IPS-20b (cell line): ENCODE measurements around the gene PSAP.

Experiments
- H3K27ac ChIP-seq: one replicate; pipeline ENCODE4 v1.5.1; 2013; ENCODE audit warnings: low read length
- H3K27me3 ChIP-seq: 2 replicates; pipeline ENCODE4 v1.6.1; 2013; ENCODE audit warnings: mild to moderate bottlenecking, low read length, inconsistent platforms; ENCODE audit not compliant: insufficient read depth
- H3K36me3 ChIP-seq: 2 replicates; pipeline ENCODE4 v1.6.1; 2013; ENCODE audit warnings: low read depth, mild to moderate bottlenecking, inconsistent platforms, low read length, moderate library complexity; ENCODE audit not compliant: insufficient read depth
- H3K4me1 ChIP-seq: 2 replicates; pipeline ENCODE4 v1.6.1; 2013; ENCODE audit warnings: mild to moderate bottlenecking, control low read depth, inconsistent platforms, low read length, moderate library complexity; ENCODE audit not compliant: insufficient read depth
- H3K4me3 ChIP-seq: 2 replicates; pipeline ENCODE4 v1.5.1; 2013; ENCODE audit warnings: mild to moderate bottlenecking, low read length, inconsistent platforms
- H3K9ac ChIP-seq: 2 replicates; pipeline ENCODE4 v1.6.1; 2013; ENCODE audit warnings: low read depth, mild to moderate bottlenecking, inconsistent platforms, low read length, moderate library complexity
- H3K9me3 ChIP-seq: 2 replicates; pipeline ENCODE4 v1.6.1; 2013; ENCODE audit warnings: mild to moderate bottlenecking, low read depth, low read length, inconsistent platforms; ENCODE audit not compliant: insufficient read depth

PSAP gene

GRCh38 chr10:71798308-71798624 lies 52.8 kb downstream of the PSAP start:
- Histone ChIP-seq H3K9ac (no peak overlapping the region), H3K36me3 (no peaks in the 10 kb centered on the region), H3K27ac (no peak overlapping the region), H3K27me3 (no peaks in the 10 kb centered on the region; the same call in 1 of the 2 replicates), H3K9me3 (no peaks in the 10 kb centered on the region), H3K4me1 (no peaks in the 10 kb centered on the region), H3K4me3 (no peak overlapping the region)

GRCh38 chr10:71797533-71798307 lies 53.3 kb downstream of the PSAP start:
- no peak overlapping the region for H3K4me3 ChIP-seq
- no peaks in the 10 kb centered on the region for H3K4me1 ChIP-seq
- no peaks in the 10 kb centered on the region for H3K36me3 ChIP-seq
- no peak overlapping the region for H3K27ac ChIP-seq
- no peak overlapping the region for H3K9ac ChIP-seq
- H3K9me3 ChIP-seq = no peaks in the 10 kb centered on the region
- H3K27me3 ChIP-seq = no peaks in the 10 kb centered on the region; the same call in 1 of the 2 replicates

- H3K36me3 ChIP-seq = no peaks in the 10 kb centered on the region
- H3K4me3 ChIP-seq = no peak overlapping the region
- no peaks in the 10 kb centered on the region; the same call in 1 of the 2 replicates for H3K27me3 ChIP-seq
- H3K9me3 ChIP-seq = no peaks in the 10 kb centered on the region
- no peaks in the 10 kb centered on the region for H3K4me1 ChIP-seq
- no peak overlapping the region for H3K27ac ChIP-seq
- H3K9ac ChIP-seq = no peak overlapping the region
Observed at GRCh38 chr10:71796749-71797405, 54.2 kb downstream of the PSAP start.

- Histone ChIP-seq H3K9ac (no peak overlapping the region), H3K4me1 (no peaks in the 10 kb centered on the region)
Observed at GRCh38 chr10:71795248-71795647, 55.8 kb downstream of the PSAP start.

GRCh38 chr10:71790749-71791440 lies 60.2 kb downstream of the PSAP start:
- Histone ChIP-seq H3K4me3 (no peak overlapping the region), H3K9ac (no peak overlapping the region), H3K27ac (no peak overlapping the region), H3K36me3 (no peaks in the 10 kb centered on the region), H3K27me3 (peaks cover 2% of the 10 kb centered on the region; the same call in 1 of the 2 replicates), H3K9me3 (no peaks in the 10 kb centered on the region), H3K4me1 (no peaks in the 10 kb centered on the region)

More at GRCh38 chr10:71795248-71795647, 55.8 kb downstream of the PSAP start:
- Histone ChIP-seq H3K27ac (no peak overlapping the region), H3K27me3 (no peaks in the 10 kb centered on the region; the same call in 1 of the 2 replicates), H3K36me3 (no peaks in the 10 kb centered on the region), H3K4me3 (no peak overlapping the region), H3K9me3 (no peaks in the 10 kb centered on the region)

- no peak overlapping the region for H3K4me3 ChIP-seq
- H3K9ac ChIP-seq = no peak overlapping the region
- H3K9me3 ChIP-seq = no peaks in the 10 kb centered on the region
- H3K27ac ChIP-seq = no peak overlapping the region
- no peaks in the 10 kb centered on the region for H3K4me1 ChIP-seq
- H3K27me3 ChIP-seq = peaks cover 4% of the 10 kb centered on the region; the same call in 1 of the 2 replicates
- no peaks in the 10 kb centered on the region for H3K36me3 ChIP-seq
Observed at GRCh38 chr10:71789871-71790270, 61.2 kb downstream of the PSAP start.

- Histone ChIP-seq H3K9me3 (no peaks in the 10 kb centered on the region), H3K27me3 (peaks cover 4% of the 10 kb centered on the region; the same call in 1 of the 2 replicates)
Observed at GRCh38 chr10:71788954-71789353, 62.1 kb downstream of the PSAP start.

GRCh38 chr10:71784679-71785272 lies 66.3 kb downstream of the PSAP start:
- no peak overlapping the region for H3K4me3 ChIP-seq
- no peaks in the 10 kb centered on the region for H3K36me3 ChIP-seq
- H3K9ac ChIP-seq = no peak overlapping the region
- no peak overlapping the region for H3K27ac ChIP-seq
- 0 out of 2 replicates have a peak, but pooled peaks cover 4% of the 10 kb centered on the region for H3K27me3 ChIP-seq
- 0 out of 2 replicates have a peak, but pooled peaks cover 5% of the 10 kb centered on the region for H3K4me1 ChIP-seq
- no peaks in the 10 kb centered on the region for H3K9me3 ChIP-seq

More at GRCh38 chr10:71788954-71789353, 62.1 kb downstream of the PSAP start:
- Histone ChIP-seq H3K4me1 (no peaks in the 10 kb centered on the region), H3K27ac (no peak overlapping the region), H3K4me3 (no peak overlapping the region), H3K9ac (no peak overlapping the region), H3K36me3 (no peaks in the 10 kb centered on the region)

- no peak overlapping the region for H3K9ac ChIP-seq
- H3K36me3 ChIP-seq = no peaks in the 10 kb centered on the region
- H3K4me3 ChIP-seq = no peak overlapping the region
- H3K27ac ChIP-seq = no peak overlapping the region
- H3K27me3 ChIP-seq = 0 out of 2 replicates have a peak, but pooled peaks cover 4% of the 10 kb centered on the region
- 0 out of 2 replicates have a peak, but pooled peaks cover 5% of the 10 kb centered on the region for H3K4me1 ChIP-seq
- no peaks in the 10 kb centered on the region for H3K9me3 ChIP-seq
Observed at GRCh38 chr10:71783917-71784678, 67.0 kb downstream of the PSAP start.

GRCh38 chr10:71782917-71783490 lies 68.0 kb downstream of the PSAP start:
- Histone ChIP-seq H3K36me3 (no peaks in the 10 kb centered on the region), H3K9ac (no peak overlapping the region), H3K27ac (no peak overlapping the region), H3K4me1 (0 out of 2 replicates have a peak, but pooled peaks cover 5% of the 10 kb centered on the region), H3K4me3 (no peak overlapping the region), H3K27me3 (0 out of 2 replicates have a peak, but pooled peaks cover 4% of the 10 kb centered on the region), H3K9me3 (no peaks in the 10 kb centered on the region)
